Adipocyte (in vitro differentiated cells): ENCODE results near the gene FLYWCH1.

Experiments used
- DNase-seq: peaks from one replicate; pipeline ENCODE4 v3.0.0-alpha.2; 2015; ENCODE audit warnings: low read depth
- H3K27me3 ChIP-seq: replicated peaks from 2 replicates; pipeline ENCODE4 v1.7.0; 2013; ENCODE audit warnings: mild to moderate bottlenecking, low read length, moderate library complexity; ENCODE audit not compliant: control insufficient read depth, insufficient read depth
- H3K36me3 ChIP-seq: 2 replicates; pipeline ENCODE4 v1.7.0; 2013; ENCODE audit warnings: low read length, mild to moderate bottlenecking, moderate library complexity; ENCODE audit not compliant: control insufficient read depth, insufficient read depth, severe bottlenecking
- H3K4me1 ChIP-seq: 2 replicates; pipeline ENCODE4 v1.7.0; 2013; ENCODE audit warnings: mild to moderate bottlenecking, low read length, moderate library complexity; ENCODE audit not compliant: control insufficient read depth, insufficient read depth
- H3K4me3 ChIP-seq: 2 replicates; pipeline ENCODE4 v1.7.0; 2013; ENCODE audit warnings: mild to moderate bottlenecking, low read length, moderate library complexity
- H3K9ac ChIP-seq: 2 replicates; pipeline ENCODE4 v1.7.0; 2013; ENCODE audit warnings: mild to moderate bottlenecking, low read length, moderate library complexity
- H3K9me3 ChIP-seq: 2 replicates; pipeline ENCODE4 v1.7.0; 2013; ENCODE audit warnings: mild to moderate bottlenecking, low read length, moderate library complexity; ENCODE audit not compliant: control insufficient read depth

FLYWCH1 gene

GRCh38 chr16:2983706-2984136 lies 72.0 kb downstream of the FLYWCH1 start:
- H3K27me3 ChIP-seq: peaks cover 7% of the 10 kb centered on the region
- H3K4me3 ChIP-seq: peak overlapping the region; percentile 62
- peaks cover 6% of the 10 kb centered on the region for H3K4me1 ChIP-seq
- H3K9ac ChIP-seq: peak overlapping the region; percentile 56
- H3K9me3 ChIP-seq: no peaks in the 10 kb centered on the region
- peak; percentile 91 for DNase-seq
- no peaks in the 10 kb centered on the region for H3K36me3 ChIP-seq

- no peaks in the 10 kb centered on the region for H3K36me3 ChIP-seq
- DNase-seq: no peak
- no peaks in the 10 kb centered on the region for H3K9me3 ChIP-seq
- no peak overlapping the region for H3K4me3 ChIP-seq
- H3K27me3 ChIP-seq: peaks cover 16% of the 10 kb centered on the region
- H3K4me1 ChIP-seq: peaks cover 6% of the 10 kb centered on the region
- H3K9ac ChIP-seq: no peak overlapping the region
These were observed 73.7 kb downstream of the FLYWCH1 start for GRCh38 chr16:2985462-2985861.

DNA sequence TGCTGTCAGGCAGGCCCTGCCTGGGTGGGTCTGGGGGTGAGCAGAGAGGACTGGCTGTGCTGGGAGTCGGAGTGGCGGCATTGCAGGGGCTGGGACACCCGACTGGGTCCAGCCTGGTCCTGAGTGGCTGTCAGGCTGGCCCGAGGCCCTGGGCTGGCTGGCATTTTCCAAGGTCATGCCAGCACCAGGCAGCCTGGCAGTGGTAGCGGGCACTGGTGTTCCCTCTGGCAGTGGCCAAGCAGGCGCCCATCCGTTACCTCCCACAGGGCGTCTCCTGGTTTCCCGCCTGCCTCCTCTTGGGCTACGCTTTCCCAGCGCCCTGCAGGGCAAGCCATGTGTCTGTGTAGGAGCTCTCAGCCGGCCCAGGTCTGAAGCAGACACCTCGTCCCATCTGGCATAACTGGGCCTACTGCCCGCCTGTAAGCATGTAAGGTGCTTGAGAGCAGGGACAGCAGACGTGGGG lies 74.2 kb downstream of the FLYWCH1 start:
- H3K36me3 ChIP-seq: no peaks in the 10 kb centered on the region
- no peak overlapping the region for H3K4me3 ChIP-seq
- H3K9me3 ChIP-seq: no peaks in the 10 kb centered on the region
- H3K27me3 ChIP-seq: peaks cover 17% of the 10 kb centered on the region
- no peak overlapping the region for H3K9ac ChIP-seq
- H3K4me1 ChIP-seq: peaks cover 3% of the 10 kb centered on the region
- DNase-seq: no peak

DNA sequence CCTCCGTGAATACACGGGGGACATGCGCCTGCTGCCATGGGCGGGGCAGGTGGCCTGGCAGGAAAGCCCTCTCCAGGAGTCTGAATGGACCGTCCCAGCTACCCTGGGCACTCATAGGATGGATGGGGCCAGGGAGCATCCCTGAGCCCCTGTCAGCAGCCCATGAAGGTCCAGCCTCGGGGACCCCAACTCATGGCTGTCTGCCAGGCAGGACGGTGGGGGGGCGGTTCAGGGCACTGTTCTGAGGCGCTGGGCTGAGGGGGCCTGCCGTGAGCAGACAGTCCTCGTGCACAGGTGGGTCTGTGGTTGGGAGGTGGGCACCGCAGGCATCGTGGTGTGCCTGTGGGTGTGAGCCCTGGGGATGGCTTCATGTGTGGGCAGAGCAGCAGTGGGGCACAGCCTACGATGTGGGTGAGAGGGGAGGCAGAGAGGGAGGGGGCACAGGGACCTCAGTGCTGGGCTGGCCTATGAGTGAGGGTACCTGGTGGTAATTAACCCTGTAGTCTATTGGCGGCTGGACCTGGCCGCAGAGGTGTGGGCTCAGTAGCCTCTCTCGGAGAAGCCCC lies 75.0 kb downstream of the FLYWCH1 start:
- Histone ChIP-seq H3K4me3 (no peak overlapping the region), H3K36me3 (no peaks in the 10 kb centered on the region), H3K9me3 (no peaks in the 10 kb centered on the region), H3K27me3 (peaks cover 17% of the 10 kb centered on the region), H3K9ac (no peak overlapping the region), H3K4me1 (no peaks in the 10 kb centered on the region)
- DNase-seq: no peak

GRCh38 chr16:2987286-2987685 lies 75.6 kb downstream of the FLYWCH1 start:
- H3K9me3 ChIP-seq: no peaks in the 10 kb centered on the region
- no peak for DNase-seq
- peaks cover 17% of the 10 kb centered on the region for H3K27me3 ChIP-seq
- no peaks in the 10 kb centered on the region for H3K4me1 ChIP-seq
- no peaks in the 10 kb centered on the region for H3K36me3 ChIP-seq
- no peak overlapping the region for H3K4me3 ChIP-seq
- no peak overlapping the region for H3K9ac ChIP-seq

- Histone ChIP-seq H3K36me3 (no peaks in the 10 kb centered on the region), H3K27me3 (peaks cover 17% of the 10 kb centered on the region), H3K9me3 (no peaks in the 10 kb centered on the region), H3K4me1 (no peaks in the 10 kb centered on the region), H3K9ac (no peak overlapping the region), H3K4me3 (no peak overlapping the region)
- no peak for DNase-seq
These were observed 76.1 kb downstream of the FLYWCH1 start for GRCh38 chr16:2987833-2988232.

DNA sequence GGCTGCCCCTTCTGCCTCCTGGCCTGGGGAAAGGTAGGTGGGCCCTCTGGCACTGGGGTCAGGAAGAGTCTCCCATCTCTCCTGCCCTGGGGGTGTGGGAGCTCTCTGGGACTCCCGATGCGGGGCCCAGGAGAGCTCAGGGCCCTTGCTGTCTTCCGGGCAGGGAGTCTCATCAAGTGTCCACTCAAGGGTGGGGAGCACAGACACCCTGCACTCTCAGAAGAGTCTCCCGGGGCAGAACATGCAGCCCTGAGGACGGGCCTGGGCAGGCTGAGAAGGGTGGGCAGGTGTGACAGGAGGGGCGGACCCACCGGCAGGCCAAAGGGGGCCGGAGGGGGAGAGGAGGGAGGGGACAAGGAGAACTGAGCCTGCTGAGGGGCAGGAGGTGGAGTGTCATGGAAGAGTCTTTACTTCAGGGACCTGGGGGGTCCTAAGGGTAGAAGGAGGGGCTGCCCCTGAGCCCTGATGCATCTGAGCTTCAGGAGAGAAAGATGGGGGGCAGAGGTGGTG lies 76.9 kb downstream of the FLYWCH1 start:
- Histone ChIP-seq H3K4me1 (no peaks in the 10 kb centered on the region), H3K4me3 (no peak overlapping the region), H3K36me3 (no peaks in the 10 kb centered on the region), H3K27me3 (peaks cover 17% of the 10 kb centered on the region), H3K9ac (no peak overlapping the region), H3K9me3 (no peaks in the 10 kb centered on the region)
- DNase-seq: no peak

- Histone ChIP-seq H3K36me3 (no peaks in the 10 kb centered on the region), H3K27me3 (peaks cover 19% of the 10 kb centered on the region)
These were observed 79.2 kb downstream of the FLYWCH1 start for GRCh38 chr16:2990891-2991290.

GRCh38 chr16:2991566-2992261 lies 80.0 kb downstream of the FLYWCH1 start:
- Histone ChIP-seq H3K9me3 (no peaks in the 10 kb centered on the region), H3K9ac (no peak overlapping the region), H3K4me3 (no peak overlapping the region), H3K4me1 (no peaks in the 10 kb centered on the region), H3K36me3 (no peaks in the 10 kb centered on the region), H3K27me3 (peaks cover 25% of the 10 kb centered on the region)
- no peak for DNase-seq

More at GRCh38 chr16:2990891-2991290, 79.2 kb downstream of the FLYWCH1 start:
- no peaks in the 10 kb centered on the region for H3K4me1 ChIP-seq
- H3K4me3 ChIP-seq: no peak overlapping the region
- no peak for DNase-seq
- H3K9me3 ChIP-seq: no peaks in the 10 kb centered on the region
- no peak overlapping the region for H3K9ac ChIP-seq

DNA sequence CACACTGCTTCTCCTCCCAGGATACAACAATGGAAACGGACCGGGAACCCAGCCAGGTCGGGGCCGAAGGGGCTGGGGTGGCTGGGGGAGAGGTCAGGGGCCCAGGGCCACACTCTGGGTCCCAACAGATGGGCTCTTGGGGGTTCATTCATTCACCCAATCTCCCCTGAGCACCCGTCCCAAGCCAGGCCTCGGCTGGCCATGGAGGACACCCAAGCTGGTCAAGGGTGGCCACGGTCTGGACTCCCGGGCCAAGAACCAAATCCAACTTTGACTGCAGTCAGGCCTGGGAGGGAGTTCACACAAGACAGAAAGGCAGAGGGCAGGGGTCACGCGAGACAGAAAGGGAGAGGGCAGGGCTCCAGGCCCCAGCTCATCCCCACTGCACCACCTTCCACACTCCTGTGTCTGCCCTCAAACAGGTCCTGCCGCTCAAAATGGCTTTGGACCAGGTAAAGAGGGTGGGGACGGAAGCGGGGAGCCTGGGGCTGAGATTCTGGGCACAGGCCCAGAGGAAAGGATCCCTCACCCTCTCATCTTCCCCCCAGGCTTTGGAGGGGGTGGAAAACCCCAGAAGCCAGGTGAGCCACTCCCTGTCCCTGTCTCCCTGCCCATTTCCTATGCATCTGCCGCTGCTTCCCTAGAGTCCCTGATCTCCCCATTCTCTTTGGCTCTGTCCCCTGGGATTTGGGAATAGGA lies 80.8 kb downstream of the FLYWCH1 start:
- no peak overlapping the region for H3K9ac ChIP-seq
- peaks cover 23% of the 10 kb centered on the region for H3K27me3 ChIP-seq
- no peak overlapping the region for H3K4me3 ChIP-seq
- H3K9me3 ChIP-seq: no peaks in the 10 kb centered on the region
- H3K4me1 ChIP-seq: no peaks in the 10 kb centered on the region
- DNase-seq: no peak
- no peaks in the 10 kb centered on the region for H3K36me3 ChIP-seq

GRCh38 chr16:2996298-2996697 lies 84.6 kb downstream of the FLYWCH1 start:
- no peak overlapping the region for H3K9ac ChIP-seq
- H3K36me3 ChIP-seq: no peaks in the 10 kb centered on the region
- no peaks in the 10 kb centered on the region for H3K4me1 ChIP-seq
- no peaks in the 10 kb centered on the region for H3K9me3 ChIP-seq
- no peak overlapping the region for H3K4me3 ChIP-seq
- DNase-seq: no peak
- peaks cover 27% of the 10 kb centered on the region for H3K27me3 ChIP-seq
